H1 (cell line): Measurements from ENCODE around the gene TAF1B. TPM values are rescaled to one million over a fixed set of nuclear protein-coding genes. Genes with fewer than 3 reads are reported as not detected.

Source experiments
- CTCF ChIA-PET: fragments of 300-600 bp; sonication (Branson Sonifier 250); formaldehyde crosslinking; loops from one replicate; lab custom pipeline; 2021; ENCODE audit not compliant: partially characterized antibody; lab: Charles Lee
- POLR2A ChIA-PET: fragments of 300-600 bp; sonication (Branson Sonifier 250); formaldehyde crosslinking; loops from one replicate; lab custom pipeline; 2021; ENCODE audit warnings: inconsistent platforms; ENCODE audit not compliant: partially characterized antibody; lab: Charles Lee
- DNase-seq, 2 experiments: peaks; one replicate each; pipeline versions ENCODE4 v3.0.0 to v3.0.0-alpha.2; 2010 to 2022; ENCODE audit warnings: low spot score in 2 of 2, low read depth in 1 of 2, mixed read lengths in 1 of 2
- FAIRE-seq: peaks from 2 replicates; lab custom pipeline; 2011; peaks lifted over from hg19 to GRCh38; lab: Jason Lieb, UNC
- H2AFZ ChIP-seq: 2 replicates; pipeline ENCODE4 v1.8.1; 2012; ENCODE audit warnings: low read length, inconsistent platforms
- H2AK5ac ChIP-seq: 2 replicates; pipeline ENCODE4 v1.6.1; 2013; ENCODE audit warnings: low read depth, low read length
- H2BK120ac ChIP-seq: replicated peaks from 2 replicates; pipeline ENCODE3; 2013; ENCODE audit warnings: low read depth, low read length, inconsistent platforms
- H2BK12ac ChIP-seq: 2 replicates; pipeline ENCODE4 v1.6.1; 2013; ENCODE audit warnings: low read depth, low read length
- H2BK15ac ChIP-seq: 2 replicates; pipeline ENCODE4 v1.6.1; 2013; ENCODE audit warnings: low read length
- H2BK20ac ChIP-seq: 2 replicates; pipeline ENCODE4 v1.6.1; 2013; ENCODE audit warnings: low read length
- H2BK5ac ChIP-seq: 2 replicates; pipeline ENCODE4 v1.6.1; 2013; ENCODE audit warnings: low read depth, low read length
- H3K14ac ChIP-seq: 2 replicates; pipeline ENCODE4 v1.6.1; 2013; ENCODE audit warnings: inconsistent platforms; ENCODE audit not compliant: insufficient read length
- H3K18ac ChIP-seq: 2 replicates; pipeline ENCODE4 v1.6.1; 2013; ENCODE audit warnings: low read length; ENCODE audit errors: extremely low read depth
- H3K23ac ChIP-seq: 2 replicates; pipeline ENCODE4 v1.6.1; 2013; ENCODE audit warnings: inconsistent platforms; ENCODE audit not compliant: insufficient read length
- H3K23me2 ChIP-seq: 2 replicates; pipeline ENCODE4 v1.6.1; 2013; ENCODE audit warnings: low read depth, low read length
- H3K27ac ChIP-seq: 2 replicates; pipeline ENCODE4 v1.6.1; 2011; ENCODE audit warnings: low read depth, low read length, inconsistent platforms
- H3K27me3 ChIP-seq, 4 experiments: replicated peaks in 1 of 4; 1 replicate in 1 of 4; 2 replicates in 3 of 4; pipeline versions ENCODE4 v1.6.1 to v1.8.1; 2011 to 2013; ENCODE audit warnings: low read length in 3 of 4, mild to moderate bottlenecking in 3 of 4, inconsistent platforms in 2 of 4, mixed read lengths in 2 of 4, moderate library complexity in 1 of 4; ENCODE audit not compliant: control insufficient read depth in 3 of 4, insufficient read depth in 3 of 4; ENCODE audit errors: extremely low read depth in 1 of 4
- H3K36me3 ChIP-seq, 4 experiments: 2 replicates each; pipeline versions ENCODE4 v1.6.1 to v1.8.1; 2011 to 2013; ENCODE audit warnings: mild to moderate bottlenecking in 4 of 4, low read length in 3 of 4, moderate library complexity in 2 of 4, control low read depth in 1 of 4, inconsistent platforms in 1 of 4; ENCODE audit not compliant: insufficient read depth in 4 of 4, control insufficient read depth in 2 of 4
- H3K4ac ChIP-seq: replicated peaks from 2 replicates; pipeline ENCODE3; 2013; ENCODE audit warnings: low read length, low read depth, mixed read lengths, inconsistent platforms; ENCODE audit not compliant: insufficient read length
- H3K4me1 ChIP-seq, 4 experiments: replicated peaks in 1 of 4; 1 replicate in 1 of 4; 2 replicates in 3 of 4; pipeline versions ENCODE4 v1.6.1 to v1.8.1; 2011 to 2013; ENCODE audit warnings: low read length in 3 of 4, inconsistent platforms in 2 of 4, mixed read lengths in 1 of 4; ENCODE audit not compliant: insufficient read depth in 4 of 4, control insufficient read depth in 3 of 4
- H3K4me2 ChIP-seq, 2 experiments: 2 replicates each; pipeline versions ENCODE4 v1.6.1 to v1.8.1; 2011 to 2013; ENCODE audit warnings: low read depth in 2 of 2, low read length in 2 of 2, control low read depth in 1 of 2, inconsistent platforms in 1 of 2, mild to moderate bottlenecking in 1 of 2; ENCODE audit not compliant: insufficient read depth in 1 of 2
- H3K4me3 ChIP-seq, 4 experiments: fragments of 200-600, 300-600 bp in 1 of 4; sonication (generic), shearing (Covaris generic), sonication (Bioruptor Twin) in 1 of 4; 2 replicates each; pipeline versions ENCODE4 v1.5.1 to v1.8.1; 2011 to 2016; ENCODE audit warnings: low read length in 4 of 4, low read depth in 3 of 4, control low read depth in 2 of 4, inconsistent platforms in 2 of 4, mild to moderate bottlenecking in 2 of 4, mixed read lengths in 1 of 4, moderate library complexity in 1 of 4; ENCODE audit not compliant: insufficient read depth in 2 of 4; ENCODE audit errors: extremely low read depth in 1 of 4
- H3K56ac ChIP-seq: replicated peaks from 2 replicates; pipeline ENCODE3; 2013; ENCODE audit warnings: low read depth, mild to moderate bottlenecking, mixed read lengths, low read length, inconsistent platforms; ENCODE audit not compliant: insufficient read length
- H3K79me1 ChIP-seq: 2 replicates; pipeline ENCODE4 v1.6.1; 2013; ENCODE audit warnings: low read depth, low read length, control low read depth
- H3K79me2 ChIP-seq, 2 experiments: 2 replicates each; pipeline versions ENCODE4 v1.6.1 to v1.8.1; 2012 to 2013; ENCODE audit warnings: low read length in 2 of 2, mild to moderate bottlenecking in 2 of 2, inconsistent platforms in 1 of 2; ENCODE audit not compliant: insufficient read depth in 2 of 2, control insufficient read depth in 1 of 2
- H3K9ac ChIP-seq, 4 experiments: replicated peaks in 1 of 4; 1 replicate in 1 of 4; 2 replicates in 3 of 4; pipeline versions ENCODE4 v1.6.1 to v1.8.1; 2011 to 2013; ENCODE audit warnings: low read depth in 3 of 4, low read length in 3 of 4, control low read depth in 2 of 4, mild to moderate bottlenecking in 2 of 4, moderate library complexity in 2 of 4, inconsistent platforms in 1 of 4; ENCODE audit errors: extremely low read depth in 1 of 4
- H3K9me3 ChIP-seq, 2 experiments: 2 replicates each; pipeline versions ENCODE4 v1.6.1 to v1.8.1; 2012 to 2013; ENCODE audit warnings: mild to moderate bottlenecking in 2 of 2, moderate library complexity in 2 of 2, control low read depth in 1 of 2, inconsistent platforms in 1 of 2, low read depth in 1 of 2, low read length in 1 of 2, mixed read lengths in 1 of 2; ENCODE audit not compliant: insufficient read depth in 2 of 2
- H4K20me1 ChIP-seq, 2 experiments: replicated peaks in 1 of 2; 2 replicates each; pipeline versions ENCODE3 to v1.8.1; 2011 to 2013; ENCODE audit warnings: inconsistent platforms in 2 of 2, low read length in 2 of 2, mild to moderate bottlenecking in 1 of 2; ENCODE audit not compliant: insufficient read depth in 2 of 2, control insufficient read depth in 1 of 2
- H4K5ac ChIP-seq: 2 replicates; pipeline ENCODE4 v1.6.1; 2013; ENCODE audit warnings: low read length, low read depth, mixed read lengths, inconsistent platforms; ENCODE audit not compliant: insufficient read length
- H4K8ac ChIP-seq: 2 replicates; pipeline ENCODE4 v1.8.0; 2013; ENCODE audit warnings: mild to moderate bottlenecking, moderate library complexity, low read length, inconsistent platforms; ENCODE audit not compliant: insufficient read depth; ENCODE audit errors: extremely low read depth
- H4K91ac ChIP-seq: replicated peaks from 2 replicates; pipeline ENCODE3; 2013; ENCODE audit warnings: low read length, mixed read lengths, inconsistent platforms; ENCODE audit not compliant: insufficient read length
- KDM1A ChIP-seq: fragments of 200-600, 300-600 bp; sonication (generic); IDR thresholded peaks from 2 replicates; pipeline ENCODE4 v1.7.1; 2016; ENCODE audit warnings: mild to moderate bottlenecking, low read length, borderline replicate concordance
- WGBS, 2 experiments: shearing (Covaris generic) in 1 of 2; methylation state at CpG; one replicate each; pipeline versions ENCODE4 v1.1.6 to v1.1.7; 2013 to 2015; ENCODE audit warnings: low lambda C conversion rate in 2 of 2, mixed read lengths in 2 of 2, inconsistent platforms in 1 of 2, low coverage in 1 of 2, missing lambda C conversion rate in 1 of 2; ENCODE audit not compliant: insufficient replicate concordance in 2 of 2, insufficient coverage in 1 of 2, insufficient read length in 1 of 2; ENCODE audit errors: extremely low coverage in 1 of 2, missing lambda C conversion rate in 1 of 2; 5-methylcytosine and 5-hydroxymethylcytosine counted together
- polyA plus RNA-seq, 7 experiments: library from polyadenylated mRNA; depleted of rRNA in 3 of 7; stranded (reverse) in 5 of 7; unstranded in 2 of 7; fragments of >200 nt in 5 of 7; fragments of 200-250 nt in 2 of 7; gene quantifications; 1 replicate in 5 of 7; 2 replicates in 1 of 7; 4 replicates in 1 of 7; pipeline versions ENCODE4 v1.2.1 to v1.2.3, GENCODE V29; 2011 to 2013; ENCODE audit warnings: missing spikeins in 2 of 7, mixed read lengths in 2 of 7
- total RNA-seq: library from RNA; stranded (reverse); fragmentation: NEBNext Ultra II Directional; extraction: Animal tissue kit (Norgen Biotek cat#: 25700); gene quantifications from 2 replicates; pipeline ENCODE4 v1.2.1, GENCODE V29; 2021

The TAF1B gene
- total and polyA plus RNA-seq, 2 of the 8 experiments (the other 6 are each of a cell fraction or from before 2014, with no cell fraction given), result 6.6 to 25.2 TPM

- Histone ChIP-seq H3K79me1 (no peaks in the 10 kb centered on the region), H2BK12ac (no peak overlapping the region), H2AFZ (no peak overlapping the region), H3K27me3 (no peaks in the 10 kb centered on the region), H3K18ac (no peak overlapping the region), H3K56ac (no peak overlapping the region), H3K4ac (no peak overlapping the region), H2BK120ac (no peak overlapping the region), H2AK5ac (no peak overlapping the region), H2BK5ac (no peak overlapping the region), H3K4me3 (no peak overlapping the region), H3K36me3 (no peaks in the 10 kb centered on the region), H4K91ac (no peak overlapping the region), H3K4me2 (no peak overlapping the region), H2BK15ac (0 out of 2 replicates have a peak overlapping the region, but pooled peaks have one; percentile 29), H4K20me1 (no peaks in the 10 kb centered on the region), H3K9me3 (no peaks in the 10 kb centered on the region), H2BK20ac (no peak overlapping the region), H3K14ac (no peak overlapping the region), H4K8ac (no peak overlapping the region), H3K4me1 (peaks cover 0 to 4% (median 1%) of the 10 kb centered on the region in 4 experiments; a peak in 4 of 7 replicates), H4K5ac (no peak overlapping the region), H3K79me2 (no peaks in the 10 kb centered on the region), H3K23ac (no peak overlapping the region), H3K27ac (no peak overlapping the region), H3K23me2 (no peaks in the 10 kb centered on the region), H3K9ac (no peak overlapping the region)
- no peak for TF ChIP-seq KDM1A
- FAIRE-seq (no peak), DNase-seq (no peak)
- ChIA-PET CTCF (interaction anchor here (0.5 to 13.3 kb wide), 7 partner anchors 11 to 322 kb away, joined by 3 to 118 read pairs (median 4); no protein-coding TSS in a partner anchor), POLR2A (no interaction called here)
- WGBS, 2 experiments, result 88% methylated on average over 17 of the region's 17 CpGs; no CpG with 5 or more reads in 1 of the 2 experiments
These were observed 40.1 kb upstream of the TAF1B start for GRCh38 chr2:9803023-9803805.
